GM21723 (cell line): ENCODE results near the gene UPK1A.
A peak's percentile ranks its signal among the peaks of the same experiment; 100 is the strongest.
"Not testable (repeated sequence)": the region's sequence is repeated elsewhere in the genome, so short reads cannot be mapped to it uniquely, and the experiment has no call there.

Experiments
- ATAC-seq: cut with Tn5 transposase; IDR thresholded peaks from one replicate; pipeline ENCODE4 v1.9.1; 2021; ENCODE audit warnings: mild to moderate bottlenecking, moderate library complexity; ENCODE audit not compliant: unreplicated experiment

UPK1A gene

GRCh38 chr19:35716801-35717664 lies 50.7 kb downstream of the UPK1A start:
- ATAC-seq: peak; percentile 51

- ATAC-seq: peak; percentile 39
Measured at GRCh38 chr19:35717665-35718344, 51.5 kb downstream of the UPK1A start, which contains the start of gene KMT2B. Gene KMT2B, plus strand, starts transcription at chr19:35718003. Its CDS starts 16 bp downstream, at chr19:35718019.

- ATAC-seq: peak; percentile 1
Measured at GRCh38 chr19:35718345-35719041, 52.2 kb downstream of the UPK1A start.

GRCh38 chr19:35719402-35720162 lies 53.3 kb downstream of the UPK1A start:
- no peak for ATAC-seq

GRCh38 chr19:35720163-35720524 lies 53.8 kb downstream of the UPK1A start:
- ATAC-seq: no peak

- no peak for ATAC-seq
Measured at GRCh38 chr19:35720648-35721047, 54.3 kb downstream of the UPK1A start.

- ATAC-seq: no peak
Measured at GRCh38 chr19:35721374-35721773, 55.1 kb downstream of the UPK1A start.

- ATAC-seq: no peak
Measured at GRCh38 chr19:35722461-35722860, 56.1 kb downstream of the UPK1A start.

GRCh38 chr19:35722897-35723296 lies 56.6 kb downstream of the UPK1A start:
- ATAC-seq: no peak

GRCh38 chr19:35723671-35724070 lies 57.4 kb downstream of the UPK1A start:
- no peak for ATAC-seq

GRCh38 chr19:35724132-35724531 lies 57.8 kb downstream of the UPK1A start:
- not testable (repeated sequence) for ATAC-seq

- no peak for ATAC-seq
Measured at GRCh38 chr19:35724560-35724959, 58.2 kb downstream of the UPK1A start.

GRCh38 chr19:35725216-35725861 lies 59.0 kb downstream of the UPK1A start:
- ATAC-seq: no peak

GRCh38 chr19:35727053-35727955 lies 61.0 kb downstream of the UPK1A start:
- ATAC-seq: no peak
